ENCODE results near the gene PTPRN. TPM values are rescaled to one million over a fixed set of nuclear protein-coding genes. Genes with fewer than 3 reads are reported as not detected.

Gene PTPRN
- 0.23 TPM in 1 of 2 replicates, not detected in the other for total RNA-seq

DNA sequence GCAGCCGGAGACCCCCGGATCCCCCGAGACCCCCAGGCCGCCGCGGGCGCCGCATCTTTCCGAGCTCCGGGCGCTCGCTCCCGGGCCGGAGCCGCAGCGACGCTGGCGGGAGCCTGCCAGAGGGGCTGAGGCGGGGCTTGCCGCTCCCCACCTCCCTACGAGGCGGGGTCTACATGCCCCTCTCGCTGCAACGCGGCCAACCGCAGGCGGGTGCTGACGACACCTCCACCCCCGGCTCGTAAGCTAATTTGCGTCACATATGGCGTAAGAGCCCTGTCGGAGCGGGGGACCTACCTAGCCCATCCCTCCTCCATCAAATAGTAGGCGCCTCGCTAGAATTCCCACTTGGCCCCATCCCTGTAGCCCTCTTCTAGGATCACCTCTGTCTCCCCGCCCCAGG, at the start of gene PTPRN:
Gene PTPRN (minus strand): TSS at position 124 of the 400 bp plus-strand sequence. CDS start 69 bp downstream, at position 55.
- no peak for DNase-seq (ENCODE audit: low spot score)
- H3K9me3 Mint-ChIP-seq = no peaks in the 10 kb centered on the region
- H3K36me3 Mint-ChIP-seq (ENCODE audit: low read depth) = no peaks in the 10 kb centered on the region
- no peak within 1 kb of the TSS for H3K4me3 Mint-ChIP-seq
- no peaks in the 10 kb centered on the region for H3K4me1 Mint-ChIP-seq (ENCODE audit: low read depth)
- peak within 1 kb of the TSS; percentile 50 for H3K27ac Mint-ChIP-seq
- H3K27me3 Mint-ChIP-seq (ENCODE audit: insufficient read depth) = peaks cover 46% of the 10 kb centered on the region
- intact Hi-C loops (cut with micrococcal nuclease) = loop anchor here (2.0 to 10.0 kb wide), 3 partner anchors 22 to 324 kb away; partner anchors contain the start of genes CHPF, FEV and TMEM198

DNA sequence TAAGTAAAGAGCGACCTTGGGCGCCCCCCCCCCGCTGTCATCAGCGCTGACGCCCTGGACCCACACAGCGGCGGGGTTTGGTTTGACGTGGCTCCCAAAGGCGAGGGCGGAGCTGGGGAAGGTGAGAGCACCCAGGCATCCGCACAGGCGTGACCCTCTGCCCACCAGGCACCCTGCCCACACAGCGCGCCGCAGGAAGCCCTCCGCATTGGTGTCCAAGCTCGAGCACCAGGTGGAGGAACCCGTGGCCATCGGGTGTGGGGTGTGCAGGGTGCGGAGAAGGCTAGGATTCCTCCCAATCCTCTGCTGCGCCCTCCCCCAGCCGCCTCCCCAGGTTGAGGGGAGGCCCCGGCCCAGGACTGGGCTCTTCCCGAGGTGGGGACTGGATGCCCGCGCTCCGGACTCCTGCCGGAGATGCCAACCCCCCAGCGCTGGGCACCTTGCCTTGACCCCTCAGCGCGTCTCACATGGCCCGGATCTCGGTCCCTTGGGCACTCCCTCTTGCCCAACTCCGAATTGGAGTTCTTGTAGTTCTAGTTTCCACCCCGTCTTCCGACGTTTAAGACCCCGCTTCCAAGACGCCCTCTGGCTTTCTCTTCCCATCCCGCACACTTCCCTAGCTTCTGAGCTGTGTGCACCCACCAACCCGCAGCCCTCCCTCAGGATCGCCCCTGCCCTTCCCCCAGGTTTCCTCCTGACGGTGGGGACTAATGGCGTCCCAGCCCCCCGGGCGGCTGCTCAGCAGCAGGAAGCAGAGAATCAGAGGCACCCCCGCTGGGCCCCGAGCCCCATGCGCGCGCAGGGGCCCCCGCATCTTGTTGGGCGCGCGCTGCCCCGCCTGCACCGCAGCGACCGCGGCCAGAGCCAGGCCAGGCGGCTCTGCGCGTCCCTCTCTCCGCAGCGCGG, 49.2 kb upstream of the PTPRN start:
- no peak overlapping the region for H3K27ac Mint-ChIP-seq
- DNase-seq (ENCODE audit: low spot score) = no peak
- H3K27me3 Mint-ChIP-seq (ENCODE audit: insufficient read depth) = peaks cover 46% of the 10 kb centered on the region
- no peaks in the 10 kb centered on the region for H3K4me1 Mint-ChIP-seq (ENCODE audit: low read depth)
- H3K36me3 Mint-ChIP-seq (ENCODE audit: low read depth) = no peaks in the 10 kb centered on the region
- intact Hi-C loops (cut with micrococcal nuclease) = no loop called here
- no peak overlapping the region for H3K4me3 Mint-ChIP-seq
- no peaks in the 10 kb centered on the region for H3K9me3 Mint-ChIP-seq

DNA sequence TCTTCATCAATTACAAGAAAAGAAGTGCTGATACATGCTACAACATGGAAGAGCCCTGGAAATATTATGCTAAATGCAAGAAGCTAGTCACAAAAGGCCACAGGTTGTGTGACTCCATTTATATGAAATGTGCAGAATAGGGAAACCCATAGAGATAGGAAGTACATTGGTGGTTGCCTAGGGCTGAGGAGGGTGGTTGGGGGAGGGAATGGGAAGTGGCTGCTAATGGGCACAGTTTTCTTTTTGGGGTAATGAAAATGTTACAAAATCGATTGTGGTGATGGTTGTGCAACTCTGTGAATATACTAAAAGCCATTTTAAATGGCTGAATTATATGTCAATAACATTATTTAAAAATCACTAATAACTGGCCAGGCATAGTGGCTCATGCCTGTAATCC, 47.6 kb upstream of the PTPRN start:
- DNase-seq (ENCODE audit: low spot score) = no peak
- H3K27ac Mint-ChIP-seq = no peak overlapping the region
- no peaks in the 10 kb centered on the region for H3K9me3 Mint-ChIP-seq
- intact Hi-C loops (cut with micrococcal nuclease) = no loop called here
- H3K4me1 Mint-ChIP-seq (ENCODE audit: low read depth) = no peaks in the 10 kb centered on the region
- H3K4me3 Mint-ChIP-seq = no peak overlapping the region
- H3K27me3 Mint-ChIP-seq (ENCODE audit: insufficient read depth) = peaks cover 52% of the 10 kb centered on the region
- H3K36me3 Mint-ChIP-seq (ENCODE audit: low read depth) = no peaks in the 10 kb centered on the region

DNA sequence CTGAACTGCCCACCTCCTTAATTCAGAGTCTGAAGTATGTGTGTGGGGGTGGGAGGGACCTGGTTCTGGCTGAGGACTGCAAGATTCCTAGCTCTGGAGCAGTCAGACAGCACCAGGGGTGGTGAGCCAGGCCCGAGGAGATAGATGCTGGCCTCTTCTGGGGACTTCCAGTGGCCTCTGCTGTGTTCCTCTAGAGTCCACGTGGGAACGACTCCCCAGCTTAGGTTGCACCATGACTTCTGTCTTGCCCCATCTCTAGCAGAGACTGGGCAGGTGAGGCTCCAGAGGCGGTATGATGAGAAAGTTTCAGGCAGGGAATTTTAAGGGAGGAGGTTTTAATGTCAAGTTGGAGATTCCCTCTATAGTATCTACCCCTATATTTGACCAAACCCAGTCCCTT, 45.4 kb upstream of the PTPRN start:
- no peak for DNase-seq (ENCODE audit: low spot score)
- intact Hi-C loops (cut with micrococcal nuclease) = no loop called here
- no peaks in the 10 kb centered on the region for H3K9me3 Mint-ChIP-seq
- no peak overlapping the region for H3K27ac Mint-ChIP-seq
- no peaks in the 10 kb centered on the region for H3K4me1 Mint-ChIP-seq (ENCODE audit: low read depth)
- no peaks in the 10 kb centered on the region for H3K36me3 Mint-ChIP-seq (ENCODE audit: low read depth)
- H3K4me3 Mint-ChIP-seq = no peak overlapping the region
- H3K27me3 Mint-ChIP-seq (ENCODE audit: insufficient read depth) = peaks cover 45% of the 10 kb centered on the region

DNA sequence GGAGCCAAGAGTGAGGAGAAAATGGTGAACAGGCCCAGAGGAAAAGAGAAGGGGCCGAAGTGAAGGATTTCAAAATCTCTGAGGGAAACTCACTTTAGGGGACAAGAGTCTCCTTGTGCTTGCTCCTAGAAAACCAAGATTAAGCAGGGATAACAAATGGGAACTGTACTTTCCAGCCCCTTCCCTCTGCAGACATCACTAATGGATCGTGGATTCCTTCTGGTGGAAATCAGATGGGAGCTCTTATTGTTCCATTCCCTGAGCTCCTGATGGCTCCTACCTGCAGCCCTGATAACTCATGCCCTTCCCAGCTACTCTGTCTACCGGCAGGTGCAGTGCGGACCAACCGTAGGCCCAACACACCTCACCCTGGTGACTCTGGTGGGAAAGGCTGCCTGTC, 43.9 kb upstream of the PTPRN start:
- Mint-ChIP-seq H3K36me3 (ENCODE audit: low read depth) (no peaks in the 10 kb centered on the region), H3K4me3 (no peak overlapping the region), H3K9me3 (no peaks in the 10 kb centered on the region), H3K27ac (no peak overlapping the region), H3K4me1 (ENCODE audit: low read depth) (no peaks in the 10 kb centered on the region), H3K27me3 (ENCODE audit: insufficient read depth) (peaks cover 40% of the 10 kb centered on the region)
- intact Hi-C loops (cut with micrococcal nuclease) = loop anchor here (2.0 kb wide), 1 partner anchor 294 kb away; no protein-coding TSS in a partner anchor
- no peak for DNase-seq (ENCODE audit: low spot score)

DNA sequence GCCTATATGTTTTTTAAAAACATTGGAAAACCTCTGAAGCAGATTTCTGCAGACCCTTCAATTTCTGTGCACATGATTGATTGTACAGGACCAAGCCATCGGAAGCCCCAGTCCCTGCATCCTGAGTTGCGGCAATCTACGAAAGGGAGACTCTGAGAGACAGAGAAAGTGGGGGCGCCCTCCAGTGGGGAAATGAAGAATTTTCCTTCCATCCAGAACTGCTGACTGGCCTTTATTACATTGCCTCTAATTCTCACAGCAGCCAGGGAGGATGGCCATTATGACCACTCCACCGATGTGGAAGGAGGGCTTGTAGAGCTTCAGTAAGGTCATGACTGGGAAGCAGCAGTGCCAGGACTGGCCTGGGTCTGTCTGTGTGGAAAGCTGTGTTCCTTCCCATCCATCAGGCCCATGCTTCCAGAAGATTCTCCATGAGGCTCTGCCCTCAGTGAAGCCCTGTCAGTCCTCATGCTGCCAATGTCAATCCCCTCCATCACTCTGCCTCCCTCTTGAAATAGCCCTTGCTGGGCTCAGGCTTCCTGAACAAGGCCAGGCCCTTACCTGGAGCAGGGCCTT, 43.3 kb upstream of the PTPRN start:
- H3K27me3 Mint-ChIP-seq (ENCODE audit: insufficient read depth) = peaks cover 37% of the 10 kb centered on the region

DNA sequence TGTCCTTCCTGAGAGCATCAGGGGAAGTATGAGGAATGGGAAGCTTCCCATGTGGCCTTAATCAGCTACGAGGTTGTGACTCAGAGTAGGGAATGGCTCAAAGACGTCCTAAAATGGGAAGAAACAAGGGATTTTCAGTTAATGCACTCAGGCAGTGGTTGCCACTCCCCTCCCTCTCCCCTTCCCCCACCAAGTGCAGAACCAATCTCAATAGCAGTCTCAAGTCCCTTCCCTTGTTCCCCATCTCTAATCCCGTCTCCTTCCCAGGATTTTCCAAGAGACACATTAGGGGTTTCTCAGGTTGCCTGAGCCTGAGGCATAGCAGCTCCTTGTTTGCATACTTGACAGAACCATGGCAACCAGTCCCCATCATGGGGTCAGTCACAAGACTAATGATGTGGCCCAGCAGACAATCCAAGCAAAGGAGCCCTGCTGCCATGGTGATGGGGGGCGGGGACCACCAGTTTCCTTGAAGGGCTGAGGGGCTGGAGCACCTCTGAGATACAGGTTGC, 41.6 kb upstream of the PTPRN start:
- DNase-seq (ENCODE audit: low spot score) = no peak
- Mint-ChIP-seq H3K27me3 (ENCODE audit: insufficient read depth) (peaks cover 24% of the 10 kb centered on the region), H3K4me1 (ENCODE audit: low read depth) (no peaks in the 10 kb centered on the region), H3K27ac (no peak overlapping the region), H3K36me3 (ENCODE audit: low read depth) (no peaks in the 10 kb centered on the region), H3K4me3 (no peak overlapping the region), H3K9me3 (no peaks in the 10 kb centered on the region)
- intact Hi-C loops (cut with micrococcal nuclease) = no loop called here

More for the DNA sequence above, 43.3 kb upstream of the PTPRN start:
- no peak overlapping the region for H3K27ac Mint-ChIP-seq
- peak; percentile 30 for DNase-seq (ENCODE audit: low spot score)
- H3K36me3 Mint-ChIP-seq (ENCODE audit: low read depth) = no peaks in the 10 kb centered on the region
- intact Hi-C loops (cut with micrococcal nuclease) = loop anchor here (1.0 to 2.0 kb wide), 2 partner anchors 192 to 294 kb away; partner anchors contain the start of gene NHEJ1
- no peaks in the 10 kb centered on the region for H3K9me3 Mint-ChIP-seq
- H3K4me1 Mint-ChIP-seq (ENCODE audit: low read depth) = no peaks in the 10 kb centered on the region
- no peak overlapping the region for H3K4me3 Mint-ChIP-seq

DNA sequence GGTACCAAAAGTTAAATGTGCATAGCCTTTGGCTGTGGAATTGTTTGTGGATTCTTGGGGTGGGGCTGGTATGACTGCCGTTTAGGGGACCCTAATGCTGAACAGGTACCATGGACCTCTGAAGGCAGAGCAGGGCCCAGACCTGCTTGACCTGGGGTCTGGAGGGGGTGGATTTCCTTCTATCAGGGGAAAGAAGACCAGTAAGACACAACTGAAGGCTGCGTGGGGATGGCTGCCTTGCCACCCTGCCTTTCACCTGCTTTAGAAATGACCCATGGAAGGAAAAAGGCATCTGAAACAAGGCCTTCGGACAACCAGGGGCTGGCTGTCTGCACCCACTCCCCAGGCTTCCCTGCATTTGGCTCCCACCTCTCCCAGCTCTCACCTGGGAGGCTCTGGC, 41.0 kb upstream of the PTPRN start:
- no peak for DNase-seq (ENCODE audit: low spot score)
- Mint-ChIP-seq H3K36me3 (ENCODE audit: low read depth) (no peaks in the 10 kb centered on the region), H3K4me3 (no peak overlapping the region), H3K27ac (no peak overlapping the region), H3K4me1 (ENCODE audit: low read depth) (no peaks in the 10 kb centered on the region), H3K9me3 (no peaks in the 10 kb centered on the region), H3K27me3 (ENCODE audit: insufficient read depth) (peaks cover 25% of the 10 kb centered on the region)
- intact Hi-C loops (cut with micrococcal nuclease) = no loop called here

DNA sequence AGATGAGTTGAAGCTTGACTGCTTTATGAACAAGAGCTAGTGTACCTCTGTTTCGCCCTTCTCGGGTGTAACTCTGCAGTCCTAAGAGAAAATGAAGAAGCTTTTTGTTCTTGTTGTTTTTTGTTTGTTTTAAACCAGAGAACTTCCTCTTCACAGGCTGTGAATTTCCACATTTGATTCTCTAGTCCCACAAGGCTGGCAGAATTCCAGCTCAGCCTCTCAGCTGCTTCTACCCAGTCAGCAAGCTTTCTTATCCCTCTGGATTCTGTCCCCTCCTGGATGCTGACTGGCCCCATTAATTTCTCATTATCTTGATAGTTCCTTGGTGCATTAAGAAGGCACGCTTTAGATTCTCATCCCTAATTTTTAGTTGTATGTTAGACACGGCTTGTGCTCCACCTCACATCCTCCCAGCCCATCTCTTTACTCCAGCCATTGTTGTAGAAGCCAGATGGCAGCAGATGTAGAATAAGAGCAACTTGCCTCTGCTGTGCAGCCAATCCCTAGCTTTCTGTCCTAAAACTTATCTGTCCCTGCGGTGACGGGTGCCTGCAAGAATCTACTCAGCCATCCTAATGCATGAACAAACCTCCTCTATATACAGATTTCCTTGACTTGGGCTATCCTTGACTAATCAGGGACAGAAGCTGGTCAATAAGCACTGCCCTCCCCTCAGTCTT, 35.7 kb upstream of the PTPRN start:
- H3K4me3 Mint-ChIP-seq = no peak overlapping the region
- H3K27ac Mint-ChIP-seq = no peak overlapping the region
- intact Hi-C loops (cut with micrococcal nuclease) = no loop called here
- no peak for DNase-seq (ENCODE audit: low spot score)
- H3K27me3 Mint-ChIP-seq (ENCODE audit: insufficient read depth) = peaks cover 20% of the 10 kb centered on the region
- H3K36me3 Mint-ChIP-seq (ENCODE audit: low read depth) = no peaks in the 10 kb centered on the region
- H3K9me3 Mint-ChIP-seq = no peaks in the 10 kb centered on the region
- H3K4me1 Mint-ChIP-seq (ENCODE audit: low read depth) = no peaks in the 10 kb centered on the region

DNA sequence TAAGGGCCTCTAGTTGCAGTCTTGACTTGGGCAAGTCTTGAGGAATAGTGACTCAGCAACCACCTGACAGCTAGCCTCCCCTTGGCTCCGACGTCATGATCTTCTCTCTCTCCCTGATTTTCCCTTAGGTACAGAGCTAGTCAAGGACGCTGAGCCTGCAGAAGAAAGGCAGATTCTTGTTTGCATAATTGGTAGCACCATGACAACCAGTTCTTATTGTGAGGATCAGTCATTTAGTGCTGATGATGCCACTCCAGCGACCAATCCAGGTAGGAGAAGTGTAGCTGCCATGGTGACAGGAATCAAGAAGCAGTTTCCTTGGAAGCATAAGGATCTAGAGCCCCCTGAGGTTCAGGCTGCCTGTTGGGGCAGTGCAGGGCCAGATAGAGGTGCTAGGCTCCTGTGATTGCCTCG, 26.2 kb upstream of the PTPRN start:
- Mint-ChIP-seq H3K9me3 (no peaks in the 10 kb centered on the region), H3K27me3 (ENCODE audit: insufficient read depth) (peaks cover 43% of the 10 kb centered on the region), H3K4me3 (no peak overlapping the region), H3K4me1 (ENCODE audit: low read depth) (no peaks in the 10 kb centered on the region), H3K27ac (no peak overlapping the region), H3K36me3 (ENCODE audit: low read depth) (no peaks in the 10 kb centered on the region)
- no peak for DNase-seq (ENCODE audit: low spot score)
- intact Hi-C loops (cut with micrococcal nuclease) = no loop called here

DNA sequence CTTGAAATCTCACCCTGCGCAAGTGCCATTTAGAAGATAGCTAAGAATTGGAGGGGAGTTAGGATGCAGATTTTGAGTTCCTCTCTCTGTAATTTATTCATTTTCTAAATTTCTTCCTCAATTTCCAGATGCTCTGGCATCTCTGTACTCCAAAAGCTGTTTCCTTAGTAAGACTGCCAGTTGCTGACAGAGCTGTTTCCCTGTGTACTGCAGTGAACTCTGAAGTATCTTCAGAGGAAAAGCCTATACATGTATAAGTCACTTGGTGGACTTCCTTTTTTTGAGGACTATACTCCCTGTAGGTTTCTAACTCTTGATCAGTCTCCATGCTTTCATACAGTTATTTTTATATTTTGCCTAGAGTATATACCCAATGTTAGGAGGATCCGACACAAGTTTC, 24.9 kb upstream of the PTPRN start:
- Mint-ChIP-seq H3K9me3 (no peaks in the 10 kb centered on the region), H3K36me3 (ENCODE audit: low read depth) (no peaks in the 10 kb centered on the region), H3K27ac (no peak overlapping the region), H3K27me3 (ENCODE audit: insufficient read depth) (peaks cover 30% of the 10 kb centered on the region), H3K4me1 (ENCODE audit: low read depth) (no peaks in the 10 kb centered on the region), H3K4me3 (no peak overlapping the region)
- DNase-seq (ENCODE audit: low spot score) = no peak
- intact Hi-C loops (cut with micrococcal nuclease) = no loop called here

DNA sequence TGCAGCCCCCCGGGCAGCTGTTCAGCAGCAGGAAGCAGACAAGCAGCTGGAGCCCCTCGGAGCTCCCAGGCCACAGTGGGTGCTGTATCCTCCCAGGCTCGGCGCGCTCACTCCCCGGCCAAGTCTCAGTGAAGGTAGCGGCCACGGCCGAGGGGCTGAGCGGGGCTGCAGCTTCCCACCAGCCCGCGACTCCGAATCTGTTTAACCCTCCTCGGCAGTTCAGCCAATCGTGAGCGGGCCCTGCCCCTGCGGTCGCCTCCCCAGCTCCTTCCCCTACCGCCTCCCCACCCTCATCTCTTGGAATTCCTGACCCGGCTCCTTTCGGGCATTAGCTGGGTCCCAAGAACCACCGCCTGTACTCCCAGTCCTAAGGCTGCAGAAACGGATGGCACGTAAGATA, 23.3 kb upstream of the PTPRN start, which contains the start of gene RESP18:
Gene RESP18 (minus strand): TSS at position 203 of the 400 bp plus-strand sequence.
- Mint-ChIP-seq H3K27ac (no peak within 1 kb of the TSS), H3K9me3 (no peaks in the 10 kb centered on the region), H3K36me3 (ENCODE audit: low read depth) (no peaks in the 10 kb centered on the region), H3K4me1 (ENCODE audit: low read depth) (no peaks in the 10 kb centered on the region), H3K4me3 (no peak within 1 kb of the TSS), H3K27me3 (ENCODE audit: insufficient read depth) (peaks cover 30% of the 10 kb centered on the region)
- intact Hi-C loops (cut with micrococcal nuclease) = no loop called here
- no peak for DNase-seq (ENCODE audit: low spot score)
